Dermis microvascular lymphatic vessel endothelial cell (primary cell): Measurements from ENCODE around the gene NINJ2. TPM values are rescaled to one million over a fixed set of nuclear protein-coding genes. Genes with fewer than 3 reads are reported as not detected.
"Not testable (repeated sequence)": the region's sequence is repeated elsewhere in the genome, so short reads cannot be mapped to it uniquely, and the experiment has no call there.

ENCODE experiments used
- DNase-seq, 2 donors: peaks; one replicate each; pipeline versions ENCODE4 v3.0.0 to v3.0.0-alpha.2; 2010; ENCODE audit warnings: low read depth in 2 of 2
- total RNA-seq: library from RNA; depleted of rRNA; stranded (reverse); fragments of >200 nt; gene quantifications from 2 replicates; pipeline ENCODE4 v1.2.1, GENCODE V29; 2014

NINJ2 gene
- total RNA-seq, 1 donor from 2014 or later: 2.4 TPM

DNA sequence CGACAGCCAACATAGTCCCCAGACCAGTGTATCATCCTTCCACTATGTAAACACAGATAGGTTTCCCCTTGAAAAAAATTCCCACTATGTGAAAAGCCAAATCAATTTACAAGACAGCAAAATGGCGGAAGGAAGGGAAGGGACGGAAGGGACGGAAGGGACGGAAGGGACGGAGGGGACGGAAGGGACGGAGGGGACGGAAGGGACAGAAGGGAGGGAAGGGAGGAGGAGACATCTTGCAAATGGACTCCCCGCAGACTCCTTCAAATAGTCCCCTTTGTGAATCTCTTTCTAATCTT lies 75.3 kb downstream of the NINJ2 start:
- no peak for DNase-seq

DNA sequence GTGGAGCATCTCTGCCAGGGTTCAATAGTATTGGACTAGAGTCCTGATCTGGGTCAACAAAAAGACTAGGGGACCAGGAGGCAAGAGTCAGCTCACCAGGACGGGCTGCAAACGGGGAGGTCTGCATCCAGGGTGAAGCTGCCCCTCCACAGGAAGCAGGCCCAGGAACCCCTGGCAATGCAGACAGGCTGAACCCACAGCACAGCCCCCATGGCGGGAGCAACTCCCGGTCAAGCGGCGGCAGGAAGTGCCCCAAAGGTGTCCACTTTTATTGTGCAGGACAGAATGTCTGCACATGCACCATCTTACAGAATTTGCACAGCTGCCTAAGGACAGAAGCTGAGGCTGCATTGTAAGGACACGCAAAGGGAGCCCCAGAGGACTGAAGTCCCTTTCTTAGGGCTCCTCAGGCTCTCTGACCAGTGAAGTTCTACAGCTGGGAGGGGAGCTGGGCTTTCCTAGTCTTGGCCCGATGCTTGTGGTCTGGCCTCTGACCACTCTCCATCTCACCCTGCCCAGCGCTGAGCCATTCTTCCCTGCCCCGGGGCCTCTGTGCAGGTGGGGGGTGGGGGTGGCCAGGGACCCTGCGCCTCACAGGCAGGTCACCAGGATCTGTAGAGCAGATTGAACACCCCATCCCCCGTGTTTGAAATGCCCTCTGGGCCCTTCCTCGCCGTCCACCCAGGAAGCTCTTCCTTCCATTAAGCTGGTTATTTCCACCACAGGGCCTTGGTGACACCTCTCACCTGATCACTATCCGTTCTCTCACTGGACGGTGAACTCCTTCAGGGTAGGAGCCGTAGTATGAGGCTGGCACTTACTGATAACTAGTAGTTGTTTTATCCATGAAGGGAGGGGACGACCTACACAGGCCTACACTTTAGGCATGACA lies 75.9 kb downstream of the NINJ2 start:
- DNase-seq: no peak

DNA sequence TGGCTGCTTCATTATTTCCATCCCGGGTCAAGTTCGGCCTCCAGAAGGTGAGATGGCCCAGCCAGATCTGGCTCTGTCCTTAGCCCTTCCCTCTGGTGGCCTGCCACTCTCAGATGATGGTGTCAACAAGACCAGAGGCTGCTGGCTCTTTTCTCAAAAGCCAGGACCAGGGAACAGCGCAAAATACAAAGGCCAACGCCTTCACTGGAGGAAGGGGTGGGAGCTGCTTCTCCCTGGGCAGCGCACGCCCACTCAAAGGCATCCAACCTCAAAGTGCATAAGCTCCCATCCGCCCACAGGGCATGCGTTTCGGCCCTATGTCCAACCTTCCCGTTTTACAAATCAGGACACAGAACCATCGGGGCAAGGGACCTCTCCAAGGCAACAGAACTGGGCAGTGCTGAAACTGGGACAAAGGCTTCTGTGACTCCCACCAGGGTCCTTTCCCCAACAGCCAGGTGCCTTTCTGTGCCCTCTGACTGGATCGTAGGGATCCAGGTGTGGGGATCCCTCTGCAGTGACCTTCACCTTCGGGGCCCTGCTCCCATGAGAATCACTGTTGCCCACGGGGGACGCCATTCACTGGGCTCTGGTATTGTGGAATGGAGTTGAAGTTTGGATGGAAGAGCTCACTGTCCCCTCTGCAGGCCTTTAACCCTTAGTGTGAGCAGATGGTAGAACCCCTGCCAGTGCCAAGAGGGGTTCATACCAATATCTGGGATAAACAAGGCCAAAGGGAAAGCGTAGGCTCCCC lies 76.8 kb downstream of the NINJ2 start:
- no peak for DNase-seq

DNA sequence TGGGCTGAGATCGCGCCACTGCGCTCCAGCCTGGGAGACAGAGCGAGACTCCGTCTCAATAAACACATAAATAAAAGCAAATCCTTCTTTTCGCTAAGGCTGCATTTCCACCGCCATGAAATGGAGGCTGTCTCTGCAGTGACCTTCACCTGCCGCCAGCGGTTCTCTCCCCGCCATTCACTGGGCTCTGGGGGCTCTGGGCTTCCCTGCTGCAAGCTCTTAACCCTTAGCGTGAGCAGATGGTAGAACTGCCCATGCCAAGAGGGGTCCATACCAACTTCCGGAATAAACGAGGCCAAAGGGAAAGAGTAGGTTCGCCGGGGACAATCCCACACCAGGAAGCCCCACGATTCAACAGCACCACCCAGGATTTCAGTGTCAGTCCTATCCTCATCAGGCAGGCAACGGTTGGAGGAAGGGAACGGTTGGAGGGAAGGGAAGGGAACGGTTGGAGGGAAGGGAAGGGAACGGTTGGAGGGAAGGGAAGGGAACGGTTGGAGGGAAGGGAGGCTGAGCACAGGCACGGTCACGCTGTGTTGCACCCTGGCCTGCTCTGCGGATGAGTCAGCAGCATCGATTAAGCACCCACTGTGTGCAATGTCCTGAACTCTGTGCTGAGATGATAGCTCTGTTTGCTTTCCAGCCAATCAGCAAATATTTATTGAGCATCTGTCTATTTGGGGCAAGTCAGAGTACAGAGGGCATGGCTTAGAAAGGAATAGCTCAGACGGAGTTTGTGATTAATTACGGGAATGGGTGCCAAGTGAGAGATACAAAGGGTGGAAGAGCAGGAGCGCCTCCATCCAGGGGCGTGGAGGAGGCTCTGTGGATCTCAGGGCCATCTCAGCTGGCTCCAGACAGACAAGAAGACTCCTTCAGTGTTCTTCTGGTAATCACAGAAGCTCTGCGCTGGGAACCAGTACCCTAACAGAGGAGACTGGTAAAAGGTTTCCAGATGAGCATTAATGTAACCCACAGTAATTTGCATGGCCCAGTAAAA lies 77.9 kb downstream of the NINJ2 start:
- DNase-seq: no peak

DNA sequence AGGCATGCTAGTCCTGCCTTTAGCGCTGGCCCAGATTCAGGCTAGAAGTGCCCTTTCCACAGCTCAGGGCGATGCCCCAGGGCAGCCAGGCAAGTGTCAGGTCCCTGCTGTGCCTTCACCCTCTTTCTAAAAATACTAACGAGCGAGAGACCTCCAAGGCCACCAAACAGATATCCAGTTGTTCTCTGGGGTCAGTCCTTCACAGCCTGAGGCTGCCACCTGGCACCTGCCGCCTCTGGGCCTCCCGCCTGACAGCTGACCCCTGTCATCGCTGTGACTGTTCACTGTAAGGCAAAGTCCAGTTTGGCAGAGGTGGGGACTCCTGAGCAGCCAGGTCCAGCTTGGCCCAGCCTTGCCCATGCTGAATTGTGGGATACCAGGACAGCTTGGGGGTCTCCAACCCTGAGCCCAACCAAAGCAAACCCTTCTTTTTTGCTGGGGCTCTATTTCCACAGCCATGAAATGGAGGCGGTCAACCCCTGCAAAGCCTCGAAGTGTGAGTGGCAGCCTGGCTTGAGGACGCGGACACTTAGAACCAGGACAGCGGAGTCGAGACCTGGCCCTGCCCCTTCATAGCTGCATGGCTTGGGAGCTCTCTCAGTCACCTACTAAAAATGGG lies 79.9 kb downstream of the NINJ2 start:
- no peak for DNase-seq

DNA sequence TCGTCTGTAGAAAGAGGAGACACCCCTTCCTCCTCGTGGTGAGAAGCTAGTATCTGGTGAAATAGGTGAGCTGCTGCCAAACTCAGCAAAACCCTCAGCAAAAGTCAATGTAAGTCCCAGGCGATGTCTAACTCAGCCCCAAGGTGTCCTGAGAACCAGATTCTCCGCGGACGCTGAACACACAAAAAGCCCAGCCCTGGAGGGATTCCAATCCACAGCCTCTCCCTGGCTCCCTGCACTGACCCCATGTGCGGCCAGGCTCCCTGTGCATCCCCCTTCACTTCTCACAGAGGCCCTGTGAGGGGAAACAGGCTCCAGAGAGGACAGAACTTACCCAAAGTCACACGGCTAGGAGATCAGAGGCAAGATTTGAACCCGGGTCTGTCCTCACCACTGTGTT lies 81.5 kb downstream of the NINJ2 start:
- DNase-seq: no peak

DNA sequence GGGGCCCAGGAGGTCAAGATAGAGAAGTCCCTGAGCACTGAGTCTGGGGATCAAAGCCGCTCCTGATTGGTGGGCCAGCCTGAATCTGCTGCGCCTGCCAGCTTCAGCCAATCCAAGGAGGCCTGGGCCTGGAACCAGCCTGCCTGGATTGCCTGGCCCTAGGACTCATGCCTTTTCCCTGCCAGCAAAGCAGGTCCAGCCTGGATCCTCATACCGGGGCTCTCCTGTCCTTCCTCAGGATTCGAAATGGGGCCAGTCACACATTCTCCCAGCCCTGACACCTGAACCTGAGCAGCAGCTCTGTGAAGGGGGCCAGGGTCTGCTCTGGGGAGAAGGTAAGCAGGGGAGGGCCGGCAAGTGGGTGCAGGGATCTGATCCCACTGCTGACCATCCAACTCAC lies 81.9 kb downstream of the NINJ2 start:
- no peak for DNase-seq

DNA sequence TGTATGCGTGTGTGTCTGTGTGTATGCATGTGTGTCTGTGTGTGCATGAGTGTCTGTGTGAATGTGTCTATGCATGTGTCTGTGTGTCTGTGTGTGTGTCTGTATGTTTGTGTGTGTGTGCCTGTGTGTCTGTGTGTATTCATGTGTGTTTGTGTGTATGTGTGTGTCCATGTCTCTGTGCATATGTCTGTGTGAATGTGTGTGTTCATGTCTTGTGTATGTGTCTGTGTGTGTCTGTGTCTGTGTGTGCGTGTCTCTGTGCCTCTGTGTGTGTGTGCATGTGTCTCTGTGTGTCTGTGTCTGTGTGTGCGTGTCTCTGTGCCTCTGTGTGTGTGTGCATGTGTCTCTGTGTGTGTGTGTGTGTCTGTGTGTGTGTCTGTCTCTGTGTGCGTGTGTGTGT lies 82.4 kb downstream of the NINJ2 start:
- no peak for DNase-seq

DNA sequence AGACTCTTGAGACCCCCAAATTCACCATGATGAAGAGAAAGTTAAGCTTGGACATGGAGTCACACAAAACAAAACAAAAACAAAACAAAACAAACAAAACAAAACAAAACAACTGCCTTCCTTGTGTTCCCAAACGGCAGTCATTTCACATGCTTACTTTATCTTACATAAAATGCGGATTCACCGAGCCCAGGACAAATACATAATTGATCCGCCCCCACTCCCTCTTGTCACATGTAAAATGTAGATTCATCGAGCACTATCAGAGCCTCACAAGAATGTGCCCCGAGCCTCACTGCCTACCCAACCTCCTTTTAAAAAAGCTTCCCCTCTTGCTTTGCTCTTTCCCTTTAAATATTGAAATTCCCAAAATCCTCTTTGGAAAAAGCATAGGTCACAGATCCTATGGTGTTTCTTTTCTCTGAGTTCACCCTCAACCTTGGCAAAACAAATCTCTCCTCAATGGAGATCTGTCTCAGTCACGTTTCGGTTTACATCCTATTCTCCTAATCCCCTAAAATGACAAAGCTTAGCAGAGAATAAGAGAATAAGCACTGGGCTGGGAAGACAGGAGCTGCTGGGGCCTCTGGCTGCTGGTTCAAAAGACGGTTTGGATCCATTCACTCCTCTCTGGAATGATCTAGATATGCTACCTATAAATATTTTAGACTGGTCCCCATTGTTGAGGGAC lies 83.7 kb downstream of the NINJ2 start:
- no peak for DNase-seq

DNA sequence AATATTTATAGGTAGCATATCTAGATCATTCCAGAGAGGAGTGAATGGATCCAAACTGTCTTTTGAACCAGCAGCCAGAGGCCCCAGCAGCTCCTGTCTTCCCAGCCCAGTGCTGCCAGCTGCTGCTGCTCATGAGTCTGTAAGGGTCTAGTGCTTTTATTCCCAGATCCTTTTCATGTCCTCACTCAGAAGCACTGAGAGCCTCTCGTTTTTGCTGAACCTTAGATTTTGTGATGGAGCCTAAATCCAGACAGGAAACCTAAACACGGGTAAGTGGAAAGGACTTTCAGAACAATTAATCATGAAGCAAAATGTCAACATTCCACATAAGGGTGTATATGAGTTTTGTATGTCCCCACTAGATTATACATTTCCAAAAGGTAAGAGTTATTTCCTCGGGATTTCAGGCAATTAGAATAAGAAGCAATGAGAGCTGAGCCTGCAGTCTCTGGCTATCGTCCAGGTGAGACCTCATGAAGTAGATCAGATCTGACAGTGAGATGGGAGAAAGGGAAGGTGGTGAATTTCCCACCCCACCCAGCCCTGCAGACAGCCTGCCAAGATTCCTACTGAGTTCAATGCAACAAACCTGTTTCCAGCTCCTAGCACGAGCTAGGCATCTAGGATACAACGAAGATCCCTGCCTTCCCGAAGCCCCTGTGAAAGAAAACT lies 84.4 kb downstream of the NINJ2 start:
- DNase-seq: no peak

DNA sequence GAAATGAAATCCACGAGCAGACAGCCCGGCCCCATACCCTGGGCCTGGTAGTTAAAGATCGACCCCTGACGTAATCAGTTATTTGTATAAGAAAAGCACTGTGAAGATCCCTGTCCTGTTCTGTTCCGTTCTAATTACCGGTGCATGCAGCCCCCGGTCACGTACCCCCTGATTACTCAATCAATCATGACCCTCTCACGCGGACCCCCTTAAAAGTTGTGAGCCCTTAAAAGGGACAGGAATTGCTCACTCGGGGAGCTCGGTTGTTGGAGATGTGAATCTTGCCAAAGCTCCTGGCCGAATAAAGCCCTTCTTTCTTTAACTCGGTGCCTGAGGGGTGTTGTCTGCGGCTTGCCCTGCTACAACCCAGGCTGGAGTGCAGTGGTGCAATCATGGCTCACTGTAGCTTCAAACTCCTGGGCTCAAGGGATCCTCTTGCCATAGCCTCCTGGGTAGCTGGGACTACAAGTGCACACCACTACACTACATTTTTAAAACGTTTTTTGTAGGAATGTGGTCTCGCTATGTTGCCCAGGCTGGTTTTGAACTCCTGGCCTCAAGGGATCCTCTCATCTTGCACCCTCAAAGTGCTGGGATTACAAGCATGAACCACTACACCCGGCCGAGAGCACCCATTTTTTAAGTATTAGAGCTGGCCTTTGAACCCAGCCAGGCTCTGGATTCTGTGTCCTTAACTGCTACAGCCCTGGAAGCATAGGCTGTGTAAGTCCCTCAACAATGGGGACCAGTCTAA lies 85.1 kb downstream of the NINJ2 start:
- not testable (repeated sequence) for DNase-seq

DNA sequence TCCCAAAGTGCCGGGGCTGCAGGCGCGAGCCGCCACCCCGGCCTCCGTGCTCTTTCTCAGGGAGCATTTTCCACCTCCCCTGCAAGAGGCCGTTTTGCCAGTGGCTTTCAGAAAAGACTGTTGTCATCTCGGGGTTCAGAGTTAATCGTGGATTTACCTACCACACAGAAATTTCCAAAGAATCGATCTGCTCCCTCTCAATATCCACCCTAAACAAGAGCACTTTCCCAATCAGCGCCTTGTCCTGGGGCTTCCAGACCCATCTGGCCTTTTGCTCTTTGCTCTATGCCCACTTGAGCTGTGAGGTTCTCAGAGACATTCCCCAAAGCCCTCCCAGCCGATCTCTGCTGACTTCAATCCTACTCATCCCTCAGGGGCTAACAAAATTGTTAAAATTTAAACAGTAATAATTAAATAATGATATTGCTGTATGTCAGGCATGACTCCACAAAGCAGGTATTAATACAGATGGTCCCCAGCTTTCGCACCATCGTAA lies 86.6 kb downstream of the NINJ2 start:
- DNase-seq: no peak

DNA sequence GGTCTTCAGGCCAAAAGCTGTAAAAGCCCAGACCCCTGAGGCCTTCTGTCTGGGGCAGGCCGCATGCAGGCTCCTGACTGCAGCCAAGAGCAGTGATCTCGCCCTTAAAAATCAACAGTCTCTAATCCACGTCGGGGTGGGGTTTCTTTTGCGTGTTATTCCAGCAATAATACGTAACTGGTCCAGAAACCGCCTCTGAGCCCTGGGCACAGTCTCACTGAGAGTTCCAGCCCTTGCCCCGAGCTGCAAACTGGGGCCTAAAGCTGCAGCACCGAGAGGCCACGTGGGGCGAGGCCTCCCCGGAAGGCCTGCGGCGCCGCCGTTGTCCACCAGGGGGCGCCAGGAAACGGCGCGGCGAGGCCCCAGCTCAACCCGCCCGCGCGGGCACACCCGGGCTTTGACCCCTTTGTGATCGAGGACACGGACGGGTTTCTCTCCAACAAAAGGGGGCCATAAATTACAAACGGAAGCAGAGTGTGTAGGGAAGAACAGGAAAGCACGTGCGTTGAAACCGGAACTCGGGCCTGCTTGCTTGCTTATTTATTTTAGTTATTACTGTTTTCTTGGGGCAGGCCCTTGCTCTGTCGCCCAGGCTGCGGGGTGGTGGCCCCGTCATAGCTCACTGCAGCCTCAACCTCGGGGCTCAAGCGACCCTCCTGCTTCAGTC lies 87.2 kb downstream of the NINJ2 start:
- DNase-seq: peak; percentile 64 to 76

DNA sequence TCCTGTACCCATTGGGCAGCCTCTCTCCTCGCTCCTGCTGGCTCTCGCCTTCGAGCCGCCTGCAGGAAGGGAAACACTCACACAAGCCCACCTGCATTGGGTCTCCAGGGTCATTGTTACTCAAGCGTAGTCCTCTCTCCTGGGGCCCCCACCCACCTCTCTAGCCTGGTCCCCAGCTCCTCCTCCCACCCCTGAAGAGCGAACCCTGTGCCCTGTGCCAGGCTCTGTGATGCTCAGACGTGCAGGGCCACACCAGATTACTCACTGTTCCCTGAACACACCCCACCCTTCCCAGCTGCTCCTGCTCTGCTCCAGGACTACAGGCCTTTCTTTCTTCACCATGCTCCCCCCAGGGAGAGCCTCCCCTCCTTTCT lies 88.1 kb downstream of the NINJ2 start:
- DNase-seq: no peak

DNA sequence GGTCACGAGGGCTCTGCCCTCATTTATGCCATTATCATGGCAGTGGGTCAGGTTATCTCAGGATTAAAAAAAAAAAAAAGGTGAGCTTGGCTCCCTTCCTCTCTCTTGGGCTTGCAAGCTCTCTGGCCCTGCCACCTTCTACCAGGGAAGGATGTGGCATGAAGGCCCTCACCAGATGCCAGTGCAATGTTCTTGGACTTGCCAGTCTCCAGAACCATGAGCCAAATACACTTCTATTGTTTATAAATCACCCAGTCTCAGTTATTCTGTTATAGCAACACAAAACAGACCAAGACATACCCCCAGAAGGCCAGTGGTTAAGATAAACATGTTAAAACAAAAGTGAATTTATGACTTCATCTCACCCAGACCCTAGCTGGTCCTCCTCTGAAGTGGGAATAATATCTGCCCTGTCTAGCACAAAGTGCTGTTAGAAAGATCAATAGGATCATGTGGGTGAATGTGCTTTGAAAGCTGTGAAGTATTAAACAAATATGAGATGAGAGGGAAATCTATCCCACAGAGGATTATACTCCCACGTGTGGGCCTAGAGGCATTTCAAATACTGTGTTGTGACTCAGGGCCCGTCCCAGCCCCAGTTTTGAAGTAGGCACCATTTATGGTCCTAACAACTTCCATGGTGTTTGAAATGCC lies 88.6 kb downstream of the NINJ2 start:
- no peak for DNase-seq

DNA sequence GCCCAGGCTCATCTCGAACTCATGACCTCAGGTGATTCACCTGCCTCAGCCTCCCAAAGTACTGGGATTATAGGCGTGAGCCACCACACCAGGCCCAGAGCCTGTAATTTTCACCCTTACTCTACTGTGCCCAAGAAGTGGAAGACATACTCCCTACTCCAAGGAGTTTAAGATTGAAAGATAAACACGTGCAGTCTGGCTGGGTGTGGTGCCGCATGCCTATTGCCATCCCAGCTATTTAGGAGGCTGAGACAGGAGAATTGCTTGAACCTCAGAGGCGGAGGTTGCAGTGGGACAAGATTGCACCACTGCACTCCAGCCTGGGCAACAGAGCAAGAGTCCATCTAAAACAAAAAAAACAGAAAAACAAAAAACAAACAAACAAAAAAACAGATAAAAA lies 90.0 kb downstream of the NINJ2 start:
- DNase-seq: no peak

DNA sequence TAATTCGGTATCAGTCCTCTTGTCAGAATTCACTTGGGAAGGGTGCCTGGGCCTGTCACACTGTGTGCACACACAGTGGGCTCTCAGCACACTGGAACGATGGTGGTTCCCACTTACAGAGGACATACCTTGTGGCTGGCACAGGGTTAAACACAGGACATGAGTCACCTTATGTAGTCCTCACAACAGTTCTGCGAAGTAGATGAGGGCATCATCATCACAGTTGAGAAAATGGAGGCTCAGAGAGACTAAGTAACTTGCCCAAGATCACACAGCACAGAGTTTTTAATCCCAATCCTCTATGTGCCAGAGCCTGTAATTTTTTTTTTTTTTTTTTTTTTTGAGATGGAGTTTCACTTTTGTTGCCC lies 90.7 kb downstream of the NINJ2 start:
- peak in 1 of 2 donors; percentile 34 for DNase-seq

DNA sequence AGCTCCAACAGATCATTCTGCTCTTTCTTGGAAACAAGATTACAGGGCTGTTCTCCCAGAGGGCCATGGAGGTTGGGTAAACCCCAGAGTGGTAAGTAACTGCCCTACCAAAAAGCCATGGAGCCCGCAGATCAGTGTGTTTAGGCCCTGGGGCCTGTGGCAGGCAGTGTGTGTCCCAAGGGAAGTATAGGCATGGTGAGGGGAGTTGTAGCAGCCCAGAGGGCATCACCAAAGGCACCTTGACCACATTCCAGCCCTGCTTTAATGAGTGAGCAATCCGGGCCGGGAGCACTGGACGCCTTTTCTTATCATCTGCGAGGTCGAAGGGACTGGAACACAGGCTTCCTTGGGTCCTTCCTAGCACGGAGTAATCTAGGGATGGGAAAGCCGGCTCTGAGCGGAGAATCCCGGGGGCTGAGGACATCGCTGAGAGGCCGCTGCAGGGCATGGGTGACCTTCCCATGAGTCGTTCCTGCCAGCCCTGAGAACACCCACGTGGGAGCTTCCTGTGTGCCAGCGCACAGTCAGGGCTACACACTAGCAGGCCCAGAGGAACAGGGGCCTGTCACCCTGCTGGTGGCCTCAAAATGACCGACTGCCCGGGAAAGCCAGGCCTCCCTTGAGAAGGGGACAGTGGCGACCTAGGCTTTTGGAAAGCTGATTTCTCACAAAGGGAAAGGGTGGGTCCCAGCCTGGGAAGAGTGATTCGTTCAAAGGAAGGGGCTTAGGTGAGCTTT lies 91.3 kb downstream of the NINJ2 start:
- peak in 1 of 2 donors; percentile 10 for DNase-seq
